ENCODE measurements around the gene SLC35F1. TPM values are rescaled to one million over a fixed set of nuclear protein-coding genes. Genes with fewer than 3 reads are reported as not detected.

SLC35F1 gene
- total and polyA plus RNA-seq, 4 donors = 27.8 to 68.7 (median 61.5) TPM

DNA sequence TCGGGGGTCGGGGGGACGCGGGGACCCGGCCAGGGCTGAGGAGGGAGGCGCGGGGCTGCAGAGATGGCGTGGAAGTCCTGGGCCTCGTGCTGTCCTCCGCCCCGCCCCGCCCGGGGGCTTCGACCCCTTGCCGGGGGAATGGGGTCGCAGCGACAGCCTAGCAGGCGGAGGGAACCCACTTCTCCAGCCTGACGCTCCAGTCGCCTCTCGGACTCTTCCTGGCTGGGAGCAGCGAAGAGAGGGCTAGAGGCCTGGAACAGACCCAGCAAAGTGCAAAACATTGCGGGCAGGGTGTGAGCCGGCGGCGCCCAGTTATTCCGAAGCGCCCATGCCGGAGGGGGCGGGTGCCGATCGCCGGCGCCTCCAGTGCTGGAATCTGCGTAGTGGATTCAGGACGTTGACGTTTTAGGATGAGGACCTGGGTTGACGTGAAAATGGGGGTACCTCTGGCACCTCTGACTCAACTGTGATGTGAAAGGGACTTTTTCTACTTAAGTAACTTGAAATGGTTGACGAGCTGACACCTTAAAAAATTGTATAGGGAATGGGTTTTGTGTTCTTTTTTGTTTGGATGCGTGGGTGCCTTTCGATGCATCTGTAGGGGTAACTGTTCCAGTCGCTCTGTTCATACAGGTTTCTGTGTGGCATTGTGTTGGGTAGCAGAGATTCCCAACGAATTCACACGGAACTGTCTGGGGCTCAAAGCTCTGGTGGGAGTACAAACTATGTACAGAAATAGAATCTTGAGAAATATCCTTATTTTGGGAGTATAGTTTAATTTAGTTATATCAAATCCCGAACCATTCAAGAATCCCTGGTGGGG lies 1.4 kb downstream of the SLC35F1 start:
- DNase-seq (ENCODE audit: low read depth in 4 of 6, low spot score in 6 of 6) = peak in 2 of 6 donors; percentile 76 to 77
- WGBS (ENCODE audit: insufficient coverage) = 0% methylated on average over 42 of the region's 45 CpGs
- H3K4me1 ChIP-seq (ENCODE audit: control insufficient read depth, insufficient read depth, low read length) = no peaks in the 10 kb centered on the region

GRCh38 chr6:117909638-117910037 lies 2.6 kb downstream of the SLC35F1 start:
- no peak for DNase-seq (ENCODE audit: low read depth in 4 of 6, low spot score in 6 of 6)
- 70% methylated on average over 2 of the region's 5 CpGs for WGBS (ENCODE audit: insufficient coverage)
- H3K27me3 ChIP-seq (ENCODE audit: control insufficient read depth, insufficient read depth, low read length) = no peaks in the 10 kb centered on the region
- H3K36me3 ChIP-seq (ENCODE audit: control insufficient read depth, insufficient read depth, low read length) = no peaks in the 10 kb centered on the region
- no peaks in the 10 kb centered on the region for H3K4me1 ChIP-seq (ENCODE audit: control insufficient read depth, insufficient read depth, low read length)
- no peaks in the 10 kb centered on the region for H3K9me3 ChIP-seq (ENCODE audit: control insufficient read depth, insufficient read depth, low read length)
- no peak overlapping the region for H3K27ac ChIP-seq (ENCODE audit: low read depth, low read length)
- peak overlapping the region; percentile 79 for H3K4me3 ChIP-seq (ENCODE audit: low read depth, low read length)

More for the DNA sequence above, 1.4 kb downstream of the SLC35F1 start:
- Histone ChIP-seq H3K4me3 (ENCODE audit: low read depth, low read length) (peak overlapping the region; percentile 79), H3K27me3 (ENCODE audit: control insufficient read depth, insufficient read depth, low read length) (no peaks in the 10 kb centered on the region), H3K36me3 (ENCODE audit: control insufficient read depth, insufficient read depth, low read length) (no peaks in the 10 kb centered on the region), H3K27ac (ENCODE audit: low read depth, low read length) (peak overlapping the region; percentile 84), H3K9me3 (ENCODE audit: control insufficient read depth, insufficient read depth, low read length) (no peaks in the 10 kb centered on the region)

GRCh38 chr6:117910549-117910948 lies 3.5 kb downstream of the SLC35F1 start:
- Histone ChIP-seq H3K27ac (ENCODE audit: low read depth, low read length) (no peak overlapping the region), H3K4me1 (ENCODE audit: control insufficient read depth, insufficient read depth, low read length) (no peaks in the 10 kb centered on the region), H3K9me3 (ENCODE audit: control insufficient read depth, insufficient read depth, low read length) (no peaks in the 10 kb centered on the region), H3K4me3 (ENCODE audit: low read depth, low read length) (no peak overlapping the region), H3K27me3 (ENCODE audit: control insufficient read depth, insufficient read depth, low read length) (no peaks in the 10 kb centered on the region), H3K36me3 (ENCODE audit: control insufficient read depth, insufficient read depth, low read length) (no peaks in the 10 kb centered on the region)
- DNase-seq (ENCODE audit: low read depth in 4 of 6, low spot score in 6 of 6) = peak in 2 of 6 donors; percentile 17 to 81
- 38% methylated on average over 1 of the region's 4 CpGs for WGBS (ENCODE audit: insufficient coverage)

- H3K4me3 ChIP-seq (ENCODE audit: low read depth, low read length) = no peak overlapping the region
- no peaks in the 10 kb centered on the region for H3K9me3 ChIP-seq (ENCODE audit: control insufficient read depth, insufficient read depth, low read length)
- H3K36me3 ChIP-seq (ENCODE audit: control insufficient read depth, insufficient read depth, low read length) = no peaks in the 10 kb centered on the region
- H3K27ac ChIP-seq (ENCODE audit: low read depth, low read length) = no peak overlapping the region
- H3K4me1 ChIP-seq (ENCODE audit: control insufficient read depth, insufficient read depth, low read length) = no peaks in the 10 kb centered on the region
- no peaks in the 10 kb centered on the region for H3K27me3 ChIP-seq (ENCODE audit: control insufficient read depth, insufficient read depth, low read length)
- WGBS (ENCODE audit: insufficient coverage) = 100% methylated on average over 1 of the region's 1 CpG
- no peak for DNase-seq (ENCODE audit: low read depth in 4 of 6, low spot score in 6 of 6)
These were observed 4.1 kb downstream of the SLC35F1 start for GRCh38 chr6:117911150-117911549.

DNA sequence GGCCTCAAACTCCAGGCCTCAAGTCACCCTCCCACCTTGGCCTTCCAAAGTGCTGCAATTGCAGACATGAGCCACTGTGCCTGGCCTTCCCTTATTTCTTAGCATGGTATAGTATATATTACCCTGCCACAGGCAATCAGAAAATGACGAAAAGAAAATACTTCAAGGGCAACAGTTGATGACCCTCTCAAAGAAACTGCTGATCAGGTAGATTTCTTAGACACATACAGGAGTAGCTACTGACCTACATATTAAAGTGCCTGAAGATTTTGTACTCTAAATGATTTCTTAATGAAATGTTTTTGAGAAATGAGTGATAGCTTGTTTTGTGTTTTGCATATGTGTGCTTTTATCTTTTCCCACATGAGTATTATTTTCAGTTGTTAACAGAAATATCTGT lies 4.6 kb downstream of the SLC35F1 start:
- Histone ChIP-seq H3K9me3 (ENCODE audit: control insufficient read depth, insufficient read depth, low read length) (no peaks in the 10 kb centered on the region), H3K4me1 (ENCODE audit: control insufficient read depth, insufficient read depth, low read length) (no peaks in the 10 kb centered on the region), H3K27ac (ENCODE audit: low read depth, low read length) (no peak overlapping the region), H3K4me3 (ENCODE audit: low read depth, low read length) (no peak overlapping the region), H3K27me3 (ENCODE audit: control insufficient read depth, insufficient read depth, low read length) (no peaks in the 10 kb centered on the region), H3K36me3 (ENCODE audit: control insufficient read depth, insufficient read depth, low read length) (no peaks in the 10 kb centered on the region)
- WGBS (ENCODE audit: insufficient coverage) = no CpG with 5 or more reads among the region's 1 CpG
- DNase-seq (ENCODE audit: low read depth in 4 of 6, low spot score in 6 of 6) = no peak

DNA sequence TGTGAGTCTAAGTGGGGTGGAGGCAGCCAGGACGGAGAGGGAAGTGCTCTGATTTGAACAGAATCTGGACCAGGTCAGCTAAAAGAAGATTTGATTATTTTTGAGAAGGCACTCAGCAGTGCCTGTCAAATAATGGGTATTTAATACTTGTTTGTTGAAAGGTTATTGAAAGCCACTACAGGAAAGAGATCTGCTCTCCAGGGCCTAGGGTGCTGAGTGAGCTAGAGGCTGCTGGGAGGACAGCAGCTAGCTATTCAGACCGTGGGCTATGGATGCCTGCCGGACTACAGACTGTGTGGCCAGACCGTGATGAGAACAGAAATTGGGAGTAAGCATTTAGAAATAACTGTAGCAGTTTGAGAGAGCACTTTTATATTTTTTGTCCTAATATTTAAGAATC lies 8.8 kb downstream of the SLC35F1 start:
- Histone ChIP-seq H3K9me3 (ENCODE audit: control insufficient read depth, insufficient read depth, low read length) (no peaks in the 10 kb centered on the region), H3K27ac (ENCODE audit: low read depth, low read length) (no peak overlapping the region), H3K4me3 (ENCODE audit: low read depth, low read length) (no peak overlapping the region), H3K36me3 (ENCODE audit: control insufficient read depth, insufficient read depth, low read length) (no peaks in the 10 kb centered on the region), H3K27me3 (ENCODE audit: control insufficient read depth, insufficient read depth, low read length) (no peaks in the 10 kb centered on the region), H3K4me1 (ENCODE audit: control insufficient read depth, insufficient read depth, low read length) (peaks cover 10% of the 10 kb centered on the region)
- WGBS (ENCODE audit: insufficient coverage) = 71% methylated on average over 2 of the region's 4 CpGs
- DNase-seq (ENCODE audit: low read depth in 4 of 6, low spot score in 6 of 6) = no peak

GRCh38 chr6:117916483-117916882 lies 9.4 kb downstream of the SLC35F1 start:
- no peaks in the 10 kb centered on the region for H3K36me3 ChIP-seq (ENCODE audit: control insufficient read depth, insufficient read depth, low read length)
- no peaks in the 10 kb centered on the region for H3K9me3 ChIP-seq (ENCODE audit: control insufficient read depth, insufficient read depth, low read length)
- peaks cover 10% of the 10 kb centered on the region for H3K4me1 ChIP-seq (ENCODE audit: control insufficient read depth, insufficient read depth, low read length)
- no peak overlapping the region for H3K4me3 ChIP-seq (ENCODE audit: low read depth, low read length)
- no peak for DNase-seq (ENCODE audit: low read depth in 4 of 6, low spot score in 6 of 6)
- 100% methylated on average over 1 of the region's 1 CpG for WGBS (ENCODE audit: insufficient coverage)
- H3K27ac ChIP-seq (ENCODE audit: low read depth, low read length) = no peak overlapping the region
- H3K27me3 ChIP-seq (ENCODE audit: control insufficient read depth, insufficient read depth, low read length) = no peaks in the 10 kb centered on the region

DNA sequence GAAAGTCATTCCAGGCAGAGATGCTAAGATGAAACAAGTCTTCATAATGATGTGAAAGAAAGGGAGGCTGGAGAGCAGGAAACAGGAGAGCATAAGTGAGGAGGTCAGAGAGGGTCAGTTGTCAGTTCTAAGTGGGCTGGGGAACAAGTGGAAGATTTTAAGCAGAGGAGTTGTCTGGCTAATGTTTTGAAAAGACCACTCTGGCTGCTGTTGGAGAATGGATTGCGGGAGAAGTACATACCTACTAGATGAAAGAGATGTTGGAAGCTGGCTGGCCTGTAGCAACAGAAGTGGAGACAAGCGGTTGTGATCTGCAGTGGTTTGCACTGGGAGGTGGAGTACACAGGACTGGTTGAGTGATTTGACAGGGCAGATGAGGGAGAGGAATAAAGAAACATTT lies 10.1 kb downstream of the SLC35F1 start:
- WGBS (ENCODE audit: insufficient coverage) = 92% methylated on average over 2 of the region's 2 CpGs

GRCh38 chr6:117918454-117918853 lies 11.4 kb downstream of the SLC35F1 start:
- no peaks in the 10 kb centered on the region for H3K27me3 ChIP-seq (ENCODE audit: control insufficient read depth, insufficient read depth, low read length)
- no peaks in the 10 kb centered on the region for H3K36me3 ChIP-seq (ENCODE audit: control insufficient read depth, insufficient read depth, low read length)
- DNase-seq (ENCODE audit: low read depth in 4 of 6, low spot score in 6 of 6) = no peak
- peaks cover 10% of the 10 kb centered on the region for H3K4me1 ChIP-seq (ENCODE audit: control insufficient read depth, insufficient read depth, low read length)
- no peaks in the 10 kb centered on the region for H3K9me3 ChIP-seq (ENCODE audit: control insufficient read depth, insufficient read depth, low read length)
- WGBS (ENCODE audit: insufficient coverage) = 89% methylated on average over 2 of the region's 5 CpGs
- H3K4me3 ChIP-seq (ENCODE audit: low read depth, low read length) = no peak overlapping the region
- H3K27ac ChIP-seq (ENCODE audit: low read depth, low read length) = peak overlapping the region; percentile 10

More for the DNA sequence above, 10.1 kb downstream of the SLC35F1 start:
- Histone ChIP-seq H3K4me1 (ENCODE audit: control insufficient read depth, insufficient read depth, low read length) (peaks cover 10% of the 10 kb centered on the region), H3K4me3 (ENCODE audit: low read depth, low read length) (no peak overlapping the region), H3K27me3 (ENCODE audit: control insufficient read depth, insufficient read depth, low read length) (no peaks in the 10 kb centered on the region), H3K27ac (ENCODE audit: low read depth, low read length) (no peak overlapping the region), H3K36me3 (ENCODE audit: control insufficient read depth, insufficient read depth, low read length) (no peaks in the 10 kb centered on the region), H3K9me3 (ENCODE audit: control insufficient read depth, insufficient read depth, low read length) (no peaks in the 10 kb centered on the region)
- no peak for DNase-seq (ENCODE audit: low read depth in 4 of 6, low spot score in 6 of 6)

DNA sequence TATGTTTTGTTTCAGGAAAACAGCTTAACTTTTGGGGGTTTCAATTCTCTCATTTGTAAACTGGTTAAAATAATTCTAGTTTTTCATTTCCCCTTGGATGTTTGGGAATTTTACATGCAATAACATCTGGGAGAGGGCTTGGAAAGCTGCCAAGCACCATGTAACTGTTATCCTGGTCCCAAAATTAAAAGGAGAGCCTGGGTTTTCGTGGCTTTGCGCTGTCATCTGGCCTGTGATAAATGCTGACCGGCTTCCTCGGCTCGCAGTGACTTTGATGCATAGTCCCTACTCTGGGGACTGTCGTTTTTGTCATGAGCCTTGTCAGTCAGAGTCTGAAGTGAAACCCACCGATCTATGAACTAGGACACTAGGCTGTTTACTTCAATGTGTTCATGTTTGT lies 12.2 kb downstream of the SLC35F1 start:
- H3K36me3 ChIP-seq (ENCODE audit: control insufficient read depth, insufficient read depth, low read length) = no peaks in the 10 kb centered on the region
- H3K27me3 ChIP-seq (ENCODE audit: control insufficient read depth, insufficient read depth, low read length) = no peaks in the 10 kb centered on the region
- no peaks in the 10 kb centered on the region for H3K9me3 ChIP-seq (ENCODE audit: control insufficient read depth, insufficient read depth, low read length)
- H3K4me1 ChIP-seq (ENCODE audit: control insufficient read depth, insufficient read depth, low read length) = peaks cover 10% of the 10 kb centered on the region
- peak overlapping the region; percentile 95 for H3K27ac ChIP-seq (ENCODE audit: low read depth, low read length)
- 13% methylated on average over 6 of the region's 7 CpGs for WGBS (ENCODE audit: insufficient coverage)
- H3K4me3 ChIP-seq (ENCODE audit: low read depth, low read length) = peak overlapping the region; percentile 59
- DNase-seq (ENCODE audit: low read depth in 4 of 6, low spot score in 6 of 6) = peak in 2 of 6 donors; percentile 42 to 57
